Stimulated activated memory B cell treated with anti-CD40 and anti-IgM and Interleukin-4, amounts not matched to agents 10 μg/mL and 1 μg/mL and 100 μg/mL, for 72 hours (primary cell): Measurements from ENCODE around the gene EML1.

Experiments used
- ATAC-seq: fragments of 150-1000 bp; cut with Tn5 transposase; 2 replicates; pipeline ENCODE4 v1.10.0; 2021
- H3K27ac Mint-ChIP-seq: one replicate; pipeline ENCODE4 v1.8.0; 2022; ENCODE audit warnings: mild to moderate bottlenecking, mixed read lengths
- H3K27me3 Mint-ChIP-seq: one replicate; pipeline ENCODE4 v1.8.0; 2022; ENCODE audit warnings: mixed read lengths
- H3K36me3 Mint-ChIP-seq: one replicate; pipeline ENCODE4 v1.8.0; 2022; ENCODE audit warnings: mixed read lengths
- H3K4me1 Mint-ChIP-seq: one replicate; pipeline ENCODE4 v1.8.0; 2022; ENCODE audit warnings: mixed read lengths
- H3K4me3 Mint-ChIP-seq: one replicate; pipeline ENCODE4 v1.8.0; 2022; ENCODE audit warnings: mild to moderate bottlenecking, moderate library complexity, mixed read lengths
- H3K9me3 Mint-ChIP-seq: one replicate; pipeline ENCODE4 v1.8.0; 2022; ENCODE audit warnings: mixed read lengths

The EML1 gene

GRCh38 chr14:99793213-99794150, at the start of gene EML1:
Gene EML1, plus strand, starts transcription at chr14:99793413. Its CDS starts 64 bp downstream, at chr14:99793477.
- Mint-ChIP-seq H3K9me3 (no peaks in the 10 kb centered on the region), H3K36me3 (no peaks in the 10 kb centered on the region), H3K27ac (no peak within 1 kb of the TSS), H3K4me3 (peak within 1 kb of the TSS; percentile 40), H3K27me3 (peaks cover 66% of the 10 kb centered on the region), H3K4me1 (no peaks in the 10 kb centered on the region)
- ATAC-seq, result peak; percentile 84

GRCh38 chr14:99744199-99744872, 48.9 kb upstream of the EML1 start:
- H3K4me1 Mint-ChIP-seq, result no peaks in the 10 kb centered on the region
- peaks cover 82% of the 10 kb centered on the region for H3K27me3 Mint-ChIP-seq
- H3K27ac Mint-ChIP-seq, result no peak overlapping the region
- H3K36me3 Mint-ChIP-seq, result no peaks in the 10 kb centered on the region
- H3K4me3 Mint-ChIP-seq, result no peak overlapping the region
- H3K9me3 Mint-ChIP-seq, result no peaks in the 10 kb centered on the region
- no peak for ATAC-seq

- Mint-ChIP-seq H3K36me3 (no peaks in the 10 kb centered on the region), H3K4me3 (no peak overlapping the region), H3K27ac (no peak overlapping the region), H3K4me1 (no peaks in the 10 kb centered on the region), H3K27me3 (peaks cover 82% of the 10 kb centered on the region), H3K9me3 (no peaks in the 10 kb centered on the region)
- ATAC-seq, result no peak
Measured at GRCh38 chr14:99744873-99745224, 48.4 kb upstream of the EML1 start.

- no peak overlapping the region for H3K4me3 Mint-ChIP-seq
Measured at GRCh38 chr14:99745307-99745951, 47.8 kb upstream of the EML1 start.

GRCh38 chr14:99747167-99747566, 46.0 kb upstream of the EML1 start:
- Mint-ChIP-seq H3K36me3 (no peaks in the 10 kb centered on the region), H3K27ac (no peak overlapping the region), H3K9me3 (no peaks in the 10 kb centered on the region), H3K27me3 (peaks cover 81% of the 10 kb centered on the region), H3K4me1 (no peaks in the 10 kb centered on the region), H3K4me3 (no peak overlapping the region)
- no peak for ATAC-seq

More at GRCh38 chr14:99745307-99745951, 47.8 kb upstream of the EML1 start:
- ATAC-seq, result no peak
- Mint-ChIP-seq H3K27ac (no peak overlapping the region), H3K36me3 (no peaks in the 10 kb centered on the region), H3K9me3 (no peaks in the 10 kb centered on the region), H3K4me1 (no peaks in the 10 kb centered on the region), H3K27me3 (peaks cover 82% of the 10 kb centered on the region)

GRCh38 chr14:99747582-99748330, 45.5 kb upstream of the EML1 start:
- ATAC-seq, result no peak
- Mint-ChIP-seq H3K27me3 (peaks cover 83% of the 10 kb centered on the region), H3K36me3 (no peaks in the 10 kb centered on the region), H3K4me3 (no peak overlapping the region), H3K9me3 (no peaks in the 10 kb centered on the region), H3K4me1 (no peaks in the 10 kb centered on the region), H3K27ac (no peak overlapping the region)

- Mint-ChIP-seq H3K27me3 (peaks cover 86% of the 10 kb centered on the region), H3K36me3 (no peaks in the 10 kb centered on the region), H3K27ac (no peak overlapping the region), H3K9me3 (no peaks in the 10 kb centered on the region), H3K4me1 (peaks cover 5% of the 10 kb centered on the region), H3K4me3 (no peak overlapping the region)
- ATAC-seq, result no peak
Measured at GRCh38 chr14:99748529-99748928, 44.7 kb upstream of the EML1 start.

- ATAC-seq, result no peak
- Mint-ChIP-seq H3K27me3 (peaks cover 86% of the 10 kb centered on the region), H3K4me1 (peaks cover 7% of the 10 kb centered on the region), H3K4me3 (no peak overlapping the region), H3K9me3 (no peaks in the 10 kb centered on the region), H3K27ac (no peak overlapping the region), H3K36me3 (no peaks in the 10 kb centered on the region)
Measured at GRCh38 chr14:99749142-99749541, 44.1 kb upstream of the EML1 start.

GRCh38 chr14:99749763-99750715, 43.2 kb upstream of the EML1 start:
- Mint-ChIP-seq H3K27ac (no peak overlapping the region), H3K27me3 (peaks cover 88% of the 10 kb centered on the region)

GRCh38 chr14:99750746-99751450, 42.3 kb upstream of the EML1 start:
- no peaks in the 10 kb centered on the region for H3K9me3 Mint-ChIP-seq

More at GRCh38 chr14:99749763-99750715, 43.2 kb upstream of the EML1 start:
- H3K9me3 Mint-ChIP-seq, result no peaks in the 10 kb centered on the region
- no peak overlapping the region for H3K4me3 Mint-ChIP-seq
- peaks cover 7% of the 10 kb centered on the region for H3K4me1 Mint-ChIP-seq
- no peaks in the 10 kb centered on the region for H3K36me3 Mint-ChIP-seq
- no peak for ATAC-seq

GRCh38 chr14:99751539-99752485, 41.4 kb upstream of the EML1 start:
- no peak for ATAC-seq
- Mint-ChIP-seq H3K4me3 (no peak overlapping the region), H3K27me3 (peaks cover 92% of the 10 kb centered on the region), H3K36me3 (no peaks in the 10 kb centered on the region), H3K27ac (no peak overlapping the region), H3K4me1 (peaks cover 7% of the 10 kb centered on the region), H3K9me3 (no peaks in the 10 kb centered on the region)

More at GRCh38 chr14:99750746-99751450, 42.3 kb upstream of the EML1 start:
- no peak overlapping the region for H3K27ac Mint-ChIP-seq
- no peaks in the 10 kb centered on the region for H3K36me3 Mint-ChIP-seq
- no peak for ATAC-seq
- H3K27me3 Mint-ChIP-seq, result peaks cover 91% of the 10 kb centered on the region
- H3K4me1 Mint-ChIP-seq, result peaks cover 7% of the 10 kb centered on the region
- no peak overlapping the region for H3K4me3 Mint-ChIP-seq

- ATAC-seq, result no peak
- H3K4me1 Mint-ChIP-seq, result peaks cover 7% of the 10 kb centered on the region
- H3K36me3 Mint-ChIP-seq, result no peaks in the 10 kb centered on the region
- H3K27ac Mint-ChIP-seq, result no peak overlapping the region
- no peak overlapping the region for H3K4me3 Mint-ChIP-seq
- peaks cover 88% of the 10 kb centered on the region for H3K27me3 Mint-ChIP-seq
- no peaks in the 10 kb centered on the region for H3K9me3 Mint-ChIP-seq
Measured at GRCh38 chr14:99752486-99753121, 40.6 kb upstream of the EML1 start.
